GM21367 (cell line): Measurements from ENCODE around the gene CYRIA.

Source experiments
- ATAC-seq: cut with Tn5 transposase; IDR thresholded peaks from one replicate; pipeline ENCODE4 v1.9.1; 2021; ENCODE audit not compliant: unreplicated experiment

The CYRIA gene

GRCh38 chr2:16652296-16653082, 13.1 kb downstream of the CYRIA start:
- no peak for ATAC-seq

GRCh38 chr2:16650287-16651249, 15.1 kb downstream of the CYRIA start:
- ATAC-seq, result no peak

- ATAC-seq, result no peak
Observed at GRCh38 chr2:16649353-16650286, 16.0 kb downstream of the CYRIA start.

GRCh38 chr2:16647992-16648617, 17.5 kb downstream of the CYRIA start:
- ATAC-seq, result no peak

- no peak for ATAC-seq
Observed at GRCh38 chr2:16645775-16646559, 19.7 kb downstream of the CYRIA start.

- ATAC-seq, result no peak
Observed at GRCh38 chr2:16645088-16645487, 20.5 kb downstream of the CYRIA start.

GRCh38 chr2:16644221-16644925, 21.3 kb downstream of the CYRIA start:
- ATAC-seq, result no peak

- ATAC-seq, result no peak
Observed at GRCh38 chr2:16643099-16643498, 22.5 kb downstream of the CYRIA start.

GRCh38 chr2:16642088-16642487, 23.5 kb downstream of the CYRIA start:
- ATAC-seq, result no peak

GRCh38 chr2:16641509-16641908, 24.1 kb downstream of the CYRIA start:
- ATAC-seq, result no peak

GRCh38 chr2:16640867-16641266, 24.8 kb downstream of the CYRIA start:
- no peak for ATAC-seq

GRCh38 chr2:16640001-16640700, 25.5 kb downstream of the CYRIA start:
- ATAC-seq, result no peak

GRCh38 chr2:16639431-16639830, 26.2 kb downstream of the CYRIA start:
- ATAC-seq, result no peak

- no peak for ATAC-seq
Observed at GRCh38 chr2:16638946-16639345, 26.7 kb downstream of the CYRIA start.

- no peak for ATAC-seq
Observed at GRCh38 chr2:16637304-16637703, 28.3 kb downstream of the CYRIA start.

GRCh38 chr2:16635791-16636699, 29.6 kb downstream of the CYRIA start:
- no peak for ATAC-seq
